BE2C (cell line): ENCODE measurements around the gene MRGPRX4.
"Not testable (repeated sequence)": the region's sequence is repeated elsewhere in the genome, so short reads cannot be mapped to it uniquely, and the experiment has no call there.

Source experiments
- DNase-seq: peaks from one replicate; pipeline ENCODE4 v3.0.0-alpha.2; 2020
- H3K27me3 ChIP-seq: fragments of 250-450 bp; sonication (Bioruptor Pico); 2 replicates; pipeline ENCODE4 v1.5.1; 2020; ENCODE audit warnings: mild to moderate bottlenecking
- H3K36me3 ChIP-seq: fragments of 250-450 bp; sonication (Bioruptor Pico); 2 replicates; pipeline ENCODE4 v1.5.1; 2020; ENCODE audit warnings: mild to moderate bottlenecking
- H3K4me1 ChIP-seq: fragments of 250-450 bp; sonication (Bioruptor Pico); 2 replicates; pipeline ENCODE4 v1.5.1; 2020
- H3K4me3 ChIP-seq: 2 replicates; pipeline ENCODE4 v1.5.1; 2011; ENCODE audit warnings: low read depth, low read length
- H3K9me3 ChIP-seq: fragments of 250-450 bp; sonication (Bioruptor Pico); 2 replicates; pipeline ENCODE4 v1.5.1; 2020
- CTCF ChIP-seq: IDR thresholded peaks from 2 replicates; pipeline ENCODE4 v1.5.1; 2012; ENCODE audit warnings: mild to moderate bottlenecking, low read depth, low read length

The MRGPRX4 gene

GRCh38 chr11:18173225-18173866 is 709 bp downstream of the MRGPRX4 start:
- H3K4me1 ChIP-seq, result no peaks in the 10 kb centered on the region
- H3K4me3 ChIP-seq, result no peak overlapping the region
- TF ChIP-seq CTCF, result no peak
- no peaks in the 10 kb centered on the region for H3K27me3 ChIP-seq
- no peak for DNase-seq
- no peaks in the 10 kb centered on the region for H3K9me3 ChIP-seq
- H3K36me3 ChIP-seq, result no peaks in the 10 kb centered on the region

DNA sequence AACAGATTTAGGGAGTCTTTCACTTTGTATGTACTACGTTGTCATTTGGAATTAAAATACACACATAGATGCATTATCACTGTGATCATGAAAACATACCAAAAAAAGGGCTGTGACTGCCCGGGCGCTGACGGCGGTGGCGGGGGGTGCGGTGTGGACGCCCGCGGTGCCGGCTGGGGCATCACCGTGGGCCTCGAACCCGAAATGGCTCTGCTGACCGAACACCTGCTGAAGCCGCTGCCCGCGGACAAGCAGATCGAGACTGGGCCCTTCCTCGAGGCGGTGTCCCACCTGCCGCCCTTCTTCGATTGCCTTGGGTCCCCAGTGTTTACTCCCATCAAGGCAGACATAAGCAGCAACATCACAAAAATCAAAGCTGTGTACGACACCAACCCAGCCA is 16.2 kb downstream of the MRGPRX4 start:
- H3K4me1 ChIP-seq, result no peaks in the 10 kb centered on the region
- TF ChIP-seq CTCF, result no peak
- no peak for DNase-seq
- H3K27me3 ChIP-seq, result no peaks in the 10 kb centered on the region
- no peaks in the 10 kb centered on the region for H3K36me3 ChIP-seq
- no peak overlapping the region for H3K4me3 ChIP-seq
- H3K9me3 ChIP-seq, result no peaks in the 10 kb centered on the region

DNA sequence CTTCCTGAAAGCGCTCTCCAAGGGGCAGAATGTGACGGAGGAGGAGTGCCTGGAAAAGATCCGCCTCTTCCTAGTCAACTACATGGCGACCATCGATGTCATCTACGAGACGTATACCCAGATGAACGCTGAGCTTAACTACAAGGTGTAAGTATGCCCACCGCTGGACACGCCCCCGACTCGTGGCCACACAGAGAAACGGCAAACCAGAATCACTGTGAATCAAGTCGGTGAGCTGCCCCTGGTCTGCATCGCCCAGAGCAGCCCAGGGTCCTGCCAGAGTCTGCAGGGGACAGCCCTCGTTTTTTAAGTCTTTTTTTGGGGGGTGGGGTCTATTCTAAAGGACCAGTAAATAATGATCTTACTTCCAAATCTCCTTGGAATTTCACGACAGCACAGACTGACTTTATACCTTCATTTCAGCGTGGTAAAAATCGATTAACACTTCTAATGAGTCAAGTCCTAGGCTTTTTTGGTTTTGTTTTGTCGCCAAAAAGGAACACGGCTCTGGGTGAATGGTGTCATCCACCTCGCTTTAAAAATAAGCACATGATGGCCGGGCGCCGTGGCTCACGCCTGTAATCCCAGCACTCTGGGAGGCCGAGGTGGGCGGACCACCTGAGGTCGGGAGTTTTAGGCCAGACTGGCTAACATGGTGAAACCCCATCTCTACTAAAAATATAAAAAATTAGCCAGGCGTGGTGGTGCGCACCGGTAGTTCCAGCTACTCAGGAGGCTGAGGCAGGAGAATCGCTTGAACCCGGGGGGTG is 17.0 kb downstream of the MRGPRX4 start:
- not testable (repeated sequence) for DNase-seq, H3K4me3 ChIP-seq

DNA sequence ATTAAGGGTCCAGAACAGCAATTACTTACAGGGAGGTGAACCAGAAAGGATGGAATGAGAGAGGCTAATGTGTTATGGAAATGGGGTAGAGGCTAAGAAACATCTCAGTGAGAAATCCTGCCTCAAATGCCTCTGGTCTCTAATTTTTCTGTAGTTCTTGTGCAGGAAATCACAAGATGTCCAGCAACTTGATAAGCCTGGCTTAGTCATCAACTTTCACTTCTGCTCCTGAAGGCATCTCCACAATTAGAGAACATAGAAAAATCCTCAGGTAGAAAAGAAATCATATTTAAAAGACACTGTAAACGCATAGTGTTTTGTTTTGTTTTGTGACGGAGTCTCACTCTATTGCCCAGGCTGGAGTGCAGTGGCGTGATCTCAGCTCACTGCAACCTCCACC is 18.7 kb downstream of the MRGPRX4 start:
- Histone ChIP-seq H3K9me3 (no peaks in the 10 kb centered on the region), H3K4me3 (no peak overlapping the region), H3K4me1 (no peaks in the 10 kb centered on the region), H3K36me3 (no peaks in the 10 kb centered on the region), H3K27me3 (no peaks in the 10 kb centered on the region)
- DNase-seq, result no peak
- no peak for TF ChIP-seq CTCF

More for the DNA sequence above, 17.0 kb downstream of the MRGPRX4 start:
- not testable (repeated sequence) for H3K36me3 ChIP-seq, H3K4me1 ChIP-seq, H3K9me3 ChIP-seq, H3K27me3 ChIP-seq

DNA sequence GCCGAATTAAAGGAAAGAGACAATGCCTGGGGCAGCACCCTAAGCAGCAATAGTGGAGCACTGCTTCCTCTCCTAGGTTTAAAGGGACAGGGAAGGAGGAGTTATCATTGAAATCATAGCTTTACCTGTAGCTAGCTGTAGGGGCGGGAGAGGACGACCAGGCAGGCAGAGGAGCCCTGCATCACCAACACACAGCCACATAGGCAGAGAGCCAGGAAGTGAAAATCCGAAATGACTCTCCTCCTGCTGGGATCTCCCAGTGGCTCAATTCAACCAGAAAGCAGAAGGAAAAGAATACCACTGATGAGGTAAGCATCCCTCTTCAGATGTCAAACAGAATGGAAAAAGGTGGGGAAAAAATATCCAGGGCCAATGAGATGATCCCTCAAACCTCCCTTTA is 20.4 kb downstream of the MRGPRX4 start:
- Histone ChIP-seq H3K4me1 (no peaks in the 10 kb centered on the region), H3K36me3 (no peaks in the 10 kb centered on the region), H3K27me3 (no peaks in the 10 kb centered on the region), H3K9me3 (no peaks in the 10 kb centered on the region), H3K4me3 (no peak overlapping the region)
- TF ChIP-seq CTCF, result no peak
- no peak for DNase-seq

GRCh38 chr11:18196532-18196931 is 23.9 kb downstream of the MRGPRX4 start:
- Histone ChIP-seq H3K4me3 (no peak overlapping the region), H3K36me3 (no peaks in the 10 kb centered on the region), H3K27me3 (no peaks in the 10 kb centered on the region), H3K9me3 (no peaks in the 10 kb centered on the region), H3K4me1 (no peaks in the 10 kb centered on the region)
- TF ChIP-seq CTCF, result no peak
- no peak for DNase-seq

DNA sequence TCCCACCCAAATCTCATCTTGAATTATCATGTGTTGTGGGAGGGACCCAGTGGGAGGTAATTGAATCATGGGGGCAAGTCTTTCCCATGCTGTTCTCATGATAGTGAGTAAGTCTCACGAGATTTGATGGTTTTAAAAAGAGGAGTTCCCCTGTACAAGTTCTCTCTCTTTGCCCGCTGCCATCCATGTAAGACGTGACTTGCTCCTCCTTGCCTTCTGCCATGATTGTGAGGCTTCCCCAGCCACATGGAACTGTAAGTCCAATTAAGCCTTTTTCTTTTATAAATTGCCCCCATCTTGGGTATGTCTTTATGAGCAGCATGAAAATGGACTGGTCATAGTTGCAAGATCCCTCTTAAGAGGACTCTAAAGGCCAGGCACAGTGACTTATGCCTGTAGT is 25.1 kb downstream of the MRGPRX4 start:
- H3K9me3 ChIP-seq, H3K36me3 ChIP-seq, H3K27me3 ChIP-seq, H3K4me1 ChIP-seq, DNase-seq, H3K4me3 ChIP-seq: not testable (repeated sequence)
